GM18867 (cell line): Measurements from ENCODE around the gene SLC25A39.
A peak's percentile ranks its signal among the peaks of the same experiment; 100 is the strongest.
"Not testable (repeated sequence)": the region's sequence is repeated elsewhere in the genome, so short reads cannot be mapped to it uniquely, and the experiment has no call there.

ENCODE experiments used
- ATAC-seq: cut with Tn5 transposase; IDR thresholded peaks from one replicate; pipeline ENCODE4 v1.9.1; 2021; ENCODE audit warnings: mild to moderate bottlenecking, moderate library complexity; ENCODE audit not compliant: unreplicated experiment

Gene SLC25A39

DNA sequence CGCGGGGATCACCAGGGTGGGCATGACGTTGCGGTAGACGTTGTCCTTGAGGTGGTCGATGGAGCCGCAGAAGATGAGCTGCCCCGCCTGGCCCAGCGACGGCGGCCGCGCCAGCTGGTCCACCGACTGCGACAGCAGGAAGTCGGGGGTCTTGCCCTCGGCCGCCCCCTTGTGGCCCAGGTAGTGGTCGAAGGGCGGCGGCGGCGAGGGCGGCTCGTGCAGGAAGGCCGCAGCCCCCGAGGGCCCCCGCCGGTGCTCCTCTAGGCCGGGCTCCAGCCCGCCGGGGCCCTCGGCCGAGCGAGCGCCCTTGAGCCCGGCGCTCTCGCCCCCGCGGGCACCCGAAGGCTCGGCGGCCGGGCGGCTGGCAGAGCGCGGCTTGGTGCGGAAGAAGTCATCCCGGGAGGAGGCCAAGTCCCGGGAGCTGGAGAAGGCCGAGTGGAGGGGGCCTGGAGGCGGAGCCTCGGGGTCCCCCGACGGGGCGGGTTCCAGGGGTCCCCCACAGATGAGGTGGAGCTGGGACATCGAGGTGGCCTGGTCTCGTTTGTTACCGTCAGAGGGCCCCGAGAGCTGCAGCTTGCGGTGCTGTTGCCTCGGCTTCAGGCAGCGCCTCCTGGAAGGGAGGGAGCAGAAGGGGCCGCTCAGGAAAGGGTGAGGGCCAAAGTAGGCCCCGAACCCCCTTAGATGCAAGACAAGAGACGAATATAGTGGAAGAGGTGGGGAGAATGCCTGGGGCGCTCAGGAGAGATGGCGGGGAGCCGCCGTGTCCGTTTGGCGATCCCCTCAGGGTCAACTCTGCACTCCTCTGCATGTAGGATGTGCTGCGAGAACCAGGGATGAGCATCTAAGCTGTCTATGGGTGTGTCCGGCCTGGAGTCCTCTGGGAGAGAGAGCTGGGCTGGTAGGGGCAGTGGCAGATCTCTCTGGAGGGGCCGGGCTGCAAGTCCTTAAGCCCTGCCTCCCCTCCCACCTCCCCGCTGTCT is 30.2 kb upstream of the SLC25A39 start:
- no peak for ATAC-seq

- no peak for ATAC-seq
Observed at GRCh38 chr17:44353672-44354331, 29.2 kb upstream of the SLC25A39 start.

- no peak for ATAC-seq
Observed at GRCh38 chr17:44352828-44353671, 28.4 kb upstream of the SLC25A39 start.

DNA sequence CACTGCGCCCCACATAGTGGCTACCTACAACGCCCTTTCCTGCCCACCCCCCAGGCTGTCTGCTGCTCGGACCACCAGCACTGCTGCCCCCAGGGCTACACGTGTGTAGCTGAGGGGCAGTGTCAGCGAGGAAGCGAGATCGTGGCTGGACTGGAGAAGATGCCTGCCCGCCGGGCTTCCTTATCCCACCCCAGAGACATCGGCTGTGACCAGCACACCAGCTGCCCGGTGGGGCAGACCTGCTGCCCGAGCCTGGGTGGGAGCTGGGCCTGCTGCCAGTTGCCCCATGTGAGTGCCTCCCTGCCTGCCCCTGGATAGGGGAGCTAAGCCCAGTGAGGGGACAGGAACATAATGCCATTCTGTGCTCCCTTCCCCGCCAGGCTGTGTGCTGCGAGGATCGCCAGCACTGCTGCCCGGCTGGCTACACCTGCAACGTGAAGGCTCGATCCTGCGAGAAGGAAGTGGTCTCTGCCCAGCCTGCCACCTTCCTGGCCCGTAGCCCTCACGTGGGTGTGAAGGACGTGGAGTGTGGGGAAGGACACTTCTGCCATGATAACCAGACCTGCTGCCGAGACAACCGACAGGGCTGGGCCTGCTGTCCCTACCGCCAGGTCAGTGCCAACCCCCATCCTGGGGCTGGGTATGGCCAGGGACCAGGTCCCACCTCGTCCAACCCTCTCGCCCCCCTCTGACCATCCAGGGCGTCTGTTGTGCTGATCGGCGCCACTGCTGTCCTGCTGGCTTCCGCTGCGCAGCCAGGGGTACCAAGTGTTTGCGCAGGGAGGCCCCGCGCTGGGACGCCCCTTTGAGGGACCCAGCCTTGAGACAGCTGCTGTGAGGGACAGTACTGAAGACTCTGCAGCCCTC is 27.6 kb upstream of the SLC25A39 start:
- ATAC-seq, result no peak

DNA sequence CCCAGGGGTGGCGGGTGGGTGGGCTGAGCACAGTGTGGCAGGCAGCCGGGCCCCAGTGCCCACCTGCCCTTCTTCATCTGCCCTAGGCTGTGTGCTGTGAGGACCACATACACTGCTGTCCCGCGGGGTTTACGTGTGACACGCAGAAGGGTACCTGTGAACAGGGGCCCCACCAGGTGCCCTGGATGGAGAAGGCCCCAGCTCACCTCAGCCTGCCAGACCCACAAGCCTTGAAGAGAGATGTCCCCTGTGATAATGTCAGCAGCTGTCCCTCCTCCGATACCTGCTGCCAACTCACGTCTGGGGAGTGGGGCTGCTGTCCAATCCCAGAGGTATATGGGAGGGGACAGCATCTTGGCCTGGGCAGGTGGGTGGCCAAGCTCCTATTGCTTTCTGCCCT is 26.8 kb upstream of the SLC25A39 start:
- ATAC-seq, result no peak

DNA sequence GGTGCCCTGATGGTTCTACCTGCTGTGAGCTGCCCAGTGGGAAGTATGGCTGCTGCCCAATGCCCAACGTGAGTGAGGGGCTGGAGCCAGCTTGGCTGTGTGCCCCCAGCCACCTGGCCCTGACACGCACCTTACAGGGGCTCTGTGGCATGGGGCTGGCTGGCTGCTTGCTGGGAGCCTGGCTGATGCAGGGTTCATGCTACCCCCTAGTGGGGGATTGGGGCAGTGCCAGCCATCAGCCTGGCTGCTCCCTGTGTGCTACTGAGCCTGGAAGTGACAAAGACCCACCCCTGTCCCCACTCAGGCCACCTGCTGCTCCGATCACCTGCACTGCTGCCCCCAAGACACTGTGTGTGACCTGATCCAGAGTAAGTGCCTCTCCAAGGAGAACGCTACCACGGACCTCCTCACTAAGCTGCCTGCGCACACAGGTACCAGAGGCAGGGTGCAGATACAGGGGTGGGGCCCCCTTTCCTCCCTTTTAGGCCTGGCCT is 26.2 kb upstream of the SLC25A39 start:
- ATAC-seq, result no peak

DNA sequence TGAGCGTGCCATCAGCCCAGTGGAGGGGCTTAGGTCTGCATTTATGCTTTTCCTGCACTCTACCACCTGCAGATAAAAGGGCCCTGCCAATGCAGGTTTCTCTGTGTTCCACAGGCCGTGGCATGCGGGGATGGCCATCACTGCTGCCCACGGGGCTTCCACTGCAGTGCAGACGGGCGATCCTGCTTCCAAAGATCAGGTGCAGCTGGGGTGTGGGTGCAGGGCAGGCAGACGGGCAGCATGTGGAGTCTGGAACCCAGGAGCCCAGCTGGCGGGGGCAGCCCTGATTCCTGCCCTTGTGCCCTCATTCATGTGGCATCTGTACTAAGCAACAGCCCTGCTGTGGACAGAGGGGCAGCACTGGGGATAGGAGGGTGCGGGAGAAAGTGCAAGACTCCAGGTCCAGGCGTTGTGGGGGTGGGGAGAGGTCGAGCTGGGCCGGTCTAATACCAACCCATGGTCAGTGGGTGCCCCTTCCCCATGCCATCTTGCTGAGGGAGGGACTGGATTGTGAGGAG is 25.0 kb upstream of the SLC25A39 start:
- ATAC-seq, result no peak

DNA sequence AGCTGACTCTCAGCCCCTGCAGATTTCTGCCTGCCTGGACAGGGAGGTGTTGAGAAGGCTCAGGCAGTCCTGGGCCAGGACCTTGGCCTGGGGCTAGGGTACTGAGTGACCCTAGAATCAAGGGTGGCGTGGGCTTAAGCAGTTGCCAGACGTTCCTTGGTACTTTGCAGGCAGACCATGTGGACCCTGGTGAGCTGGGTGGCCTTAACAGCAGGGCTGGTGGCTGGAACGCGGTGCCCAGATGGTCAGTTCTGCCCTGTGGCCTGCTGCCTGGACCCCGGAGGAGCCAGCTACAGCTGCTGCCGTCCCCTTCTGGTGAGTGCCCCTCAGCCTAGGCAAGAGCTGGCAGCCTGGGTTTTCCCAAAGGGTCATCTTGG is 24.4 kb upstream of the SLC25A39 start:
- no peak for ATAC-seq

GRCh38 chr17:44348234-44348987 is 23.8 kb upstream of the SLC25A39 start:
- peak; percentile 33 for ATAC-seq

- ATAC-seq, result not testable (repeated sequence)
Observed at GRCh38 chr17:44347206-44348055, 22.8 kb upstream of the SLC25A39 start.

DNA sequence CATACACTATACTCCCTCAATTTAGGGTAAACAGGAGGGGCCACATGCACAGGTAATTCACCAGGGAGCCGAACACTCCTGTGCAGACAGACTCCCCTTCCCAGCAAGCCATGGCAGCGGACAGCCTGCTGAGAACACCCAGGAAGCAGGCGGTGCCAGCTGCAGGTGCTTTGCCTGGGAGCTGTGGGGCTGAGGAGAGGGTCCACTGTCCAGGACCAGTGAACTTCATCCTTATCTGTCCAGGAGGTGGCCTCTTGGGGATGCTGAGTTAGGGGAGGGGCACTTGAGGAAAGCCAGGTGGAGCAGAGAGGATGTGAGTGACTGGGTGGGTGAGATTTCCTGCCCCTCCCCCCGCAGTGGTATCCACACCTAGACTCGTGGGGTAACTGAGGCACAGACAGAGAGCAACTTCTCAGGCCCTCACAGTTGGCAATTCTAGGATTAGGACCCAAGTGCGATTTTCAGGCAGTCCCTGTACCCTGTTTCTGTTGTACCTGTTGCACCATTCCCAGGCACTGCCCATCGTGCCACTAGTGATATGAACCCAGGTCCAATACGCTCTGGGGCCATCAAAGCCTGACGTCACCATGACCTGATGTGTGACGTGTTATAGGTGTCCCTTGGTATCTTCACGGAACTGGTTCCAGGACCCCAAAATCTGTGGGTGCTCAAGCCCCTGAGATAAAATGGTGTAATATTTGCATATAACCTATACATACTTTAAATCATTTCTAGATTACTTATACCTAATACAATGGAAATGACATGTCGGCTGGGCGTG is 21.6 kb upstream of the SLC25A39 start:
- ATAC-seq, result no peak

DNA sequence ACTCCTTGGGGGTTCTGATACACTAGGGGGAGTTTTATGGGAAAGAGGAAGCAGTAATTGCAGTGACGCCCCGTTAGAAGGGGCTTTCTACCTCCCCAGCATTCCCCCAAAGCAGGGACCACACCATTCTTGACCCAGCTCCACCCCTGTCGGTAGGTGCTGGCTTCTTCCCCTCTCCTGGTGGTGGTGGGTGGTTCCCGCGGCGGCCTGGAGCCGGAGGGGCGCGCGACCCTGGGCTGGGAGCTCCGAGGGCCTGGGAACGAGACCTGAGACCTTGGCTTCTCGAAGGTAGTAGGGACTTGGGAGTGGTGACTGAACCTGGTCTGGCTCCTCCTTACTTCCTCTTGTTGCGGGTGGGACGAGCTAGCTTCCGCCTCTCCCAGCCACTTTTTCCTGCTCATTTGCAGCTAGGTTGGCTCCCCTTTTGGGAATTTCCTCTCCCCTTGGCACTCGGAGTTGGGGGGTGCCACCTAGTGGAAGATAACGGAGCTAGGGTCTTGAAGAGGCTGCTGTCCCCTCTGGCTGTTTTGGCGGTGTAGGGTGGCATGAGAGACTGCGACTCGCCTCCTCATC is 20.9 kb upstream of the SLC25A39 start:
- ATAC-seq, result no peak

GRCh38 chr17:44344939-44345453 is 20.4 kb upstream of the SLC25A39 start, which contains the start of gene GRN:
Gene GRN (plus strand): TSS chr17:44345302. CDS start chr17:44349165, 3,863 bp downstream.
- peak; percentile 65 for ATAC-seq

- no peak for ATAC-seq
Observed at GRCh38 chr17:44343510-44344209, 19.0 kb upstream of the SLC25A39 start.

- not testable (repeated sequence) for ATAC-seq
Observed at GRCh38 chr17:44340553-44340952, 15.9 kb upstream of the SLC25A39 start.

DNA sequence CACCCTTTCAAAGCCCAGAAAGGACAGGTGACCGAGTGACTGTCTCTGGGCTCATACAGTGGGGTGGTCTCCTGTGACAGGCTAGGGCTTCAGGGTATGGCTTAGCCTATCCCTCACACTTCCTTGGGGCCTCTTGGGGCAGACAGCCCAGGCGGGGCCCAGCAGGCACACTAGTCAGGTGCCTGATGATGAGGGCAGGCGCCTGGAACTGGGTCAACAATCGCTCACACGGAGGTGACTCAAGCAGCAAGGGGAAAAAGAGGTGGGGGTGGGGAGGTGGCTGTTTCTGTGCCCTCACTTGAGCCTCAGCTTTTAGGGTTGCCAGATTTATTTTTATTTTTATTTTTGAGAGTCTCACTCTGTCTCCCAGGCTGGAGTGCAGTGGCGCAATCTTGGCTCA is 14.1 kb upstream of the SLC25A39 start:
- ATAC-seq, result no peak
